ENCODE results near the gene SFMBT2.

SFMBT2 gene

DNA sequence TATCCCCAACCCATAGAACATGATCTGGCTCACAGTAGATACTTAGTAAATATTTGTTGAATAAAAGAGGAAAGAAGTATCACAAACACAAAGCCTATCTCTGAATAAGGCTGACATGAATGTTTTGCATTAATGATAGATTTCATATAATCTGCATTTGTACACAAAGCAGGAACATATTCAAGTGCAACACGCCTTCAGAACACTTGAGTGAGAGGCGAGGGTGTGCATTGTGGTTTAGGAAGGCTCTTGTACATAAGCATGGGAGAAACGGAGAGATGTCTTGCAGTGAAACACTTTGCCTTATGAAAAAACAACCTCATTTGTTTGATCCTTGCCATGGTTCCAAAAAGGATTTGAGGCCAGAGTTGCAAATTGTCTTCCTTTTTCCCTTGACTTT, 14.1 kb upstream of the SFMBT2 start:
- no peak for DNase-seq

DNA sequence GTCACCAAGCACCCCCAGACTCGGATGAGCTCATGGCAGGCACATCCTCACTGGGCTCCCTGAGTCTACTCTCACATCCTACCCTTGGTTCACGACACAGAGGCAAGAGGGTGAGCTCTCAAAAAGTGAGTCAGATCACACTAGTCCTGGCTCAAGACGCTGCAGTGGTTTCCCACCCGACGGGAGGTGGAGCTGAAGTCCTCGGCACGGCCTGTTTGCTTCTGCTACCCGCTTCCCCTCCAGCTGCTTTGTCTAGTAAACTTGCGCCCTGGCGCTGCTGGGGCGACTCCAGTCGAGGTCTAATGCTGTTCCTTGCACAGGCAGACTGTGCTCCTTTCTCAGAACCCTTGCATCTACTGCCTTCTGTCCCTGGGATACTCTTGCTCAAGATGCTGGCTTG, 13.5 kb upstream of the SFMBT2 start:
- no peak for DNase-seq

DNA sequence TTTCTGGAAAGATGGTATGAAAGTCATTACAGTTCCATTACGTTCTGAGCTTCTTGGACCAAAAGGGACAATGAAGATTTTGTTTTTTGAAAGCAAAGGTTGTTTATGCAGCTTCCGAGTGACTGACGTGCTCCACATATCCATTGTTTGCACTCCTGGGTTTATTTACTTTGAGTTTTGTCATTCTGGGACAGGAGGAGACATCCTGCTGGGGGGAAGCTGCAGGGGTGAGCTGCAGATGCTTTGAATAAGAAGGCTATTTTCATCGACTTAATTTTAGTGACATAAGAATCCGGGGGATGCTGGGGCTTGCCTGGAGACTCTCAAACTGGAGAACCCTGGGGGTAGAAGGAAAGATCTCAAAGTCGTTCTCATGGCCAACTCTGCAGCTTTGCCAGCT, 12.7 kb upstream of the SFMBT2 start:
- DNase-seq, result no peak

- DNase-seq, result no peak
Observed at GRCh38 chr10:7421526-7421925, 10.7 kb upstream of the SFMBT2 start.

- DNase-seq, result no peak
Observed at GRCh38 chr10:7419998-7420397, 9.2 kb upstream of the SFMBT2 start.

DNA sequence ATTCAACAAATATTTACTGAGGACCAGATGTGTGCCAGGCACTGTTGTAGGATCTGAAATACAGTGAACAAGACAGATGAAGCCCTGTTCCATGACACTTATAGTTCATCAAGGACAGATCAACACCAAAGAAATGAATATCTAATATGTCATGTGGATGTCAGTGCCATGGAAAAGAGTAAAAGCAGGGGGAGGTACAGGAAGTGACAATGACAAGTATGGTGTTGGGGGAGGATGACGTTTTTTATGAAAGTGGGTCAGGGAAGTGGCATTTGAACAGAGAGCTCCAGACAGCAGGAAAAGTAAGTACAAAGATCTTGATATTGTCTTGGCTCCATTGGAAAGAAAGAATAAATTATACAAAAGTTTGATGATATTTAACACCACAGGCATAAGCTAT, 7.0 kb upstream of the SFMBT2 start:
- no peak for DNase-seq

GRCh38 chr10:7417103-7417623, 6.3 kb upstream of the SFMBT2 start:
- no peak for DNase-seq

DNA sequence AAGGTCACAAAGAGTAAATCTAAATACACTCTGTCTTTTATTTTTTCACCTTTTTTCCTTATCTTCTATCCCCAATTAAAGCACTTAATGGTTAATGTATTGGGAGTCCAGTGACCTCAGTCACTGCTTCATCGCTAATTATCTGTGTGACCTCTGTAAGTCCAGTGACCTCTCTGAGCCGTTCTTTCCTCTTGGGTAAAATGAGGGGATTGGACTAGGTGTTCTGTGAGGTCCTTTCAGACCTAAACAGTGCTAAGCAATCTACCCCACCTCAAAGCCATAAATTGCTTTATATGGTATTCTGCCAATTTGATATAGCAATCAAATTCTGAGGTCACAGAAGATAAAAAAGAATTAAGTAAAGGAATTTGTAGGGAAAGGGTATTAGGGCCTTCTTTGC, 3.9 kb upstream of the SFMBT2 start:
- DNase-seq, result no peak

- DNase-seq, result no peak
Observed at GRCh38 chr10:7412928-7413282, 2.1 kb upstream of the SFMBT2 start.

GRCh38 chr10:7412237-7412927, 1.5 kb upstream of the SFMBT2 start:
- DNase-seq, result no peak

DNA sequence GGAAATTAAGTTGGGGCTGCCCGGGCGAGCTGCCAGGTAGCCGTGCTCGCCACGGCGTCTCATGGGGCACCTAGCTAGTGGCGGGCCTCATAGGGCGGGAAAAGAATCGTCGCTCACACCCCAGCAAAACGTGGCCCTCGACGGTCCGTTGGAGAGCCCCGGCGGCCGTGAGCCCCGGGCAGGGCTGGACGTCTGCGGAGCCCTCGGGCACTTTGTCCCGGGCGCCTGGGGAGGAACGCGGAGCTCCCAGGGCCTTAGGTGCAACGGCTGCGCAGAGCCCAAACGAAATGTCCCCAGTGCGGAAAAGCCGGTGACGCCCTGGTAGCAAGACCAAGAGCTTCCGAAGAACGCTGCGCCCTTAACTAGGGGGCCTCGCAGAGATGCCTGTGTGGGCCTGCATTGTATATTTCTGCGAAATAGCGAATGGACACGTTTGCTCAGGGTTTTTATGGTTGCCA, 866 bp upstream of the SFMBT2 start:
- no peak for DNase-seq

DNA sequence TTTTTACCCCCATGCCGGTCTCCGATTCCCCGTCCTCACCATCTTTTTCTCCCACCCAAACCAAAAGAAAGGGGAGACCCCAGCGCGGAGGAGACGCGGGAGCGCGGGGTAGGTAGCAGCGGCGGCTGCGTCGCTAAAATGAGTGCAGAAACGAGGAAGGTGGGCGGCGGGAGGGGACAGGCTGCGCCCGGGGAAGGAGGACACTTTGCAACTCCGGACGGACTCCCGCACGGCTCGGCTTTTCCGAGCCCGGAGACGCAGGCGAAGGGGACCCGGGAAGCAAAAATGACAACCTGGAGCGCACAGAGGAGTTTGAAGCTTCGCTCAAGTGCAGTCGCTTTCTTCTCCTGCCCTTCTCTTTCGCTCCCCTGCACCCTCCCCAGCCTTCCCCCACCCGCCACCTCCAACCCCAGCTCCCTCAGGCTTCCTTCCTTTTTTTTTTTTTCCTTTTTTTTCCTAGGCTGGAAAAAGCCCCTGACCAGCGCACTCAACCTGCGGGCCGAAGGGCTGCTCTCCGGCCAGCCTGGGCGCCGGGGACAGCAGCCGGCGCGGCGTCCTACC, 453 bp downstream of the SFMBT2 start:
- no peak for DNase-seq

- no peak for DNase-seq
Observed at GRCh38 chr10:7409732-7410168, 1.1 kb downstream of the SFMBT2 start.

DNA sequence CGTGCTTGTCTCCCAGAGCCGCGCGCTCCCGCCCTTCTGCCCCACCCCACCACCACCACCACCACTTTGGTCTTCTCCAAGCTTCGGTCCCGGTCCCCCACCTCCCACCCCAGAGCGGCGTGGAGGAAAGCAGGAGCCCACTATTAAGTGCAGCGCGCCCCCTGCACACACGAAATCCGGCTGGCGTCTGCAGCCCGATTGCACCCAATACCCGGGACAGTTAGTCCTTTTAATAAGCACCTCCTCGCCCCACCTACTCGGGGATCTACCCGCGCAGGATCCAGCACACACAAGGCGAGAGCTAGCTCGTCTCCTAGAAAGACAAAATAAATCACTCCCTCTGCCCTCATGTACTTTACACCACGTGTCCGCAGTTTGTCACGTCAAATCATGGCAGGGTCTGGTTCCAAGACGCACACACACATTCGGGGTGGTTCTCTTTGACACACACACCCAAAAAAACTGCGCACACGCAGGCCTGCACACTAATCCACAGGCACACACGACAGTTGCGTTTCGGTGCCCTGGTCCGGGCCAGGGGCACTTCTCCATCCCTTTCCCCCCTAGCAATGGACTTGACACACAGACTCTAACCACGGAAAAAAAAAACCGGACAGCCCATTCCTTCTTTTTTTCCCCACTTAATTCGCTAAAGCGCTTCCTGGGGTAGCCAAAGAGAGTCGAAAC, 1.6 kb downstream of the SFMBT2 start:
- no peak for DNase-seq

GRCh38 chr10:7408291-7409044, 2.4 kb downstream of the SFMBT2 start:
- no peak for DNase-seq

DNA sequence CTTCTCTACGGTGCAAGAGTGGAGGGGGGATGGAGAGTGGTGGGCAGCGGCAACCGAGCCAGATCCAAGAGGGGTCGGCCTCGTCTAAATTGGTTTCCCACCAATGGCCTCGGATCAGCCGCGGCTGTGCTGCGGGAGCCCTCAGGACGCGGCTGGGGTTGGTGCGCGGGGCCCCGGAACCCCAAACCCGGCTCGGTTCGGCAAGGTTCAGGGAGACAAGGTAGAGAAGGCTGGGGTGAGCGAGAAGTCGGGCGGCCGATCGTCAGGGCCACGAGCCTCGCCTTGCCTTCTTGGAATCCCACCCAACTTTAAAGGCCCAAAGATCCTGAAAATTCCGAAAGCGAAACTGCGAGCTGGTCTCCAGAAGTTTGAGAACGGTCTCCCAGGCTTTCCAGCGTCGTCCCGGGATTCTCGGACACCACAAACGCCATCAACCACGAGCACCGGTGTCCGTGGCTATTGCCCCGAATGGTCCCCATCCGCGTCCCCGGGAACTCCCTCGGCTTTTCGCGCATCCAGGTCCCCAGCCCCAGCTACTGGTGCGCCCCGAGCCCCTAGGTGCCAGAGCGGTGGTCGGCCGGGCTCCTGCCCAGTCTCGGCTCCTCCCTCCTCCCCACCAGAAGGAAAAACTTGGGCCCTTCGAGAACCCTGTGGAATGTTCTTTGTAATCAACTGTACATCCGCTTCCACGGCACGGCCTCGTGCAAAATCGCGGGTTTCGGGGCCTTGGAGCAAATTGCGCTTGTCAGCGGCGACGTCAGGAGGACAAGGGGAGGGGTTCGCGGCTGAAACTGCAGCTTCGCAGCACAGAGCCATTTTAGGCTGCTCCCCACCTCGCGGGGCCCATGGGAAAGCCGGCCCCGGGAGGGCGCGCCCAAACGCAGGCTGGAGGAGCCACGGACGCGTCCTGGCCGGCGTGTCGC, 3.2 kb downstream of the SFMBT2 start:
- peak; percentile 9 for DNase-seq

DNA sequence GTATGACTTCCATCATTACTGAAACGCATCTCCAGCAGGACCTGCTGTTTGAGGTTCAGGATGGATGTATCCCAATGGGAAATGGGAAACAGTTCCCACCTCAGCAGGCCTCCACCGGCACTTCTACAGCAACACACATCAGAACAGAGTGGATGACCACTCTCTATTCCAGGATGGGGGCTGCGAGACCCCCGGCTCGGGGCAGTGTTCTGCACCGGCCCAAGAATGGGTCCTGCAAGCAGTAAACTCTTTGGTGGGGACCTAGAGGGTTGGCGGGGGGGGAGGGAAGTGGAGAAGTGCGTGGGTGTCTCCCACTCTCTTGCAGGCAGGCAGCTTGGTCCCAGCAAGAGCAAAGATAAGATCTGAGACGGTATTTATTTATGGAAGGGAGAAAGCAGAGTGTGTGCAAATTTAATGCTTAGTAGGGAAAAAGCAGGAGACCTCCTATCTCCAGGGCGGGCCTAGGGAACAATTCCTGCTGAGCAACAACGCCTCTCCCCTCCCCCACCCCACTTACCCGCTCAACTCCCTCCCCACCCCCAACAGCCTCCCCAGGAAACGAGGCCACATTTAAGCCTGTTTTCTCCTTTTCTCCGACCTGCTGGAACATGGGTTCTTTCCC, 4.0 kb downstream of the SFMBT2 start:
- DNase-seq, result no peak

DNA sequence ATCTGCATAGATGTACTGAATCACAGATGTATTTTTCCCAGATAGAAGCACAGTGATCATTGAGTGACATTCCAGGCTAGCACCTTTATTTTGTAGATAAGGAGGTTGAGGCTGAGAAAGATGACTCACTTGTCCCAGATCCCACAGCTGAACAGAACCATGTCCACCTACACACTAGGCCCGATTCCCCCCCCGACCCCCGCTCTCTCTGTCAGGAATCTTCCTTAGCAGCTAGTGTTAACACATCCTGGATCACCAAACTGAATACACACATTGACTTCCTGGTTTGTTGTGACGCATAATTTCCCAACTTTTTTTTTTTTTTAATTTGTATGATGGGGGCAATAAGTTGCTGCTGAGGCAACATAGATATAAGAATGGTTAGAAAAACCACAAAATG, 5.2 kb downstream of the SFMBT2 start:
- DNase-seq, result no peak

DNA sequence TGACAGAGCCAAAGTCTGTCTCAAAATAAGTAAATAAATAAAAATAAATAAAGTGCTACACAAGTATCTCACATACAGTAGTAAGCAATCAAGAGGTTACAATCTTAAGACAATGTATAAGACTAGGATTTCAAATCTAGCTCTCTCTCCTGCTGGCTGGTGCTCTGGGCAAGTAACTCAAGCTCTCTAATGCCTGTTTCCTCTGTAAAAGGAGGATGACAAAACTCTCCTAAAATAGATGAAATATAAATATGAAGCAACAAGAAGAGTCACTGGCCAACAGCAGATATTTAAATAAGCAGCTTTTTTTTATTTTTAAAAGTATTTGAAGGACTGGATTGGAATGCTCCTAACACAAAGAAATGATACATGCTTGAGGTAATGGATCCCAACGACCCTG, 7.2 kb downstream of the SFMBT2 start:
- no peak for DNase-seq

GRCh38 chr10:7401782-7402181, 9.1 kb downstream of the SFMBT2 start:
- no peak for DNase-seq

DNA sequence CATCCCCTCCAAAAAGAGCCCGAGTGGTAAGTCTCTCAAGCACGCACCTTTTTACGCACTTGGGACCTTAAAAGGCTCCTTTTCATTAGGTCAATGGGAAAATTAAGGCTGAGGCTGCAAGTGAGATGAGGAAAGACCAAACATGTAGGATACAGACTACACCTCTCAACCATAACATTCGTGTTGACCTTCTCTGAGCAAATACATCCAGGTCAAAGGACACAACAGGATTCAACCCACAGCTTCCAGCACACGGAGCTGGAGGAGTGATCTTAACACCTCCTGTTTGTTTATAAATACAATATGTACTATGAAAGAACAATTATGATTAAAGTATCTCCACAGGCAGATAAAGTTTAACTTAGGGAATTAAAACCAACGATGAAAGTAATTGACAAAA, 9.7 kb downstream of the SFMBT2 start:
- no peak for DNase-seq
